DMS114 treated with DMSO at 0.1 percent for 48 hours (cell line): Measurements from ENCODE around the gene ZNF730.
"Not testable (repeated sequence)": the region's sequence is repeated elsewhere in the genome, so short reads cannot be mapped to it uniquely, and the experiment has no call there.

Experiments
- DNase-seq: peaks from one replicate; lab custom pipeline; 2025; ENCODE audit not compliant: unreplicated experiment; lab: John Stamatoyannopoulos, UW

Gene ZNF730

GRCh38 chr19:23116802-23117571 lies at the start of gene ZNF730:
Gene ZNF730, plus strand, starts transcription at chr19:23117025. Its CDS starts 149 bp downstream, at chr19:23117174.
- peak; percentile 79 for DNase-seq

- DNase-seq = peak; percentile 77
Measured at GRCh38 chr19:23070353-23071146, 46.3 kb upstream of the ZNF730 start.

- DNase-seq = peak; percentile 32
Measured at GRCh38 chr19:23071147-23071511, 45.7 kb upstream of the ZNF730 start.

- DNase-seq = peak; percentile 86
Measured at GRCh38 chr19:23075031-23075733, 41.6 kb upstream of the ZNF730 start.

GRCh38 chr19:23077776-23078175 lies 39.0 kb upstream of the ZNF730 start:
- DNase-seq = not testable (repeated sequence)

- no peak for DNase-seq
Measured at GRCh38 chr19:23093832-23094231, 23.0 kb upstream of the ZNF730 start.

GRCh38 chr19:23095418-23095817 lies 21.4 kb upstream of the ZNF730 start:
- no peak for DNase-seq

- no peak for DNase-seq
Measured at GRCh38 chr19:23098286-23098685, 18.5 kb upstream of the ZNF730 start.

GRCh38 chr19:23098988-23099387 lies 17.8 kb upstream of the ZNF730 start:
- DNase-seq = no peak

- no peak for DNase-seq
Measured at GRCh38 chr19:23099966-23100365, 16.9 kb upstream of the ZNF730 start.

- DNase-seq = no peak
Measured at GRCh38 chr19:23101241-23101640, 15.6 kb upstream of the ZNF730 start.

GRCh38 chr19:23118400-23118799 lies 1.6 kb downstream of the ZNF730 start:
- DNase-seq = no peak

- not testable (repeated sequence) for DNase-seq
Measured at GRCh38 chr19:23134211-23134610, 17.4 kb downstream of the ZNF730 start.

- DNase-seq = no peak
Measured at GRCh38 chr19:23145617-23146415, 29.0 kb downstream of the ZNF730 start.

- no peak for DNase-seq
Measured at GRCh38 chr19:23160766-23161165, 43.9 kb downstream of the ZNF730 start.

- not testable (repeated sequence) for DNase-seq
Measured at GRCh38 chr19:23168286-23168685, 51.5 kb downstream of the ZNF730 start.

- no peak for DNase-seq
Measured at GRCh38 chr19:23183251-23183650, 66.4 kb downstream of the ZNF730 start.

GRCh38 chr19:23190341-23190740 lies 73.5 kb downstream of the ZNF730 start:
- DNase-seq = no peak
